Type B pancreatic cell (in vitro differentiated cells): ENCODE results near the gene POLDIP3. TPM values are rescaled to one million over a fixed set of nuclear protein-coding genes. Genes with fewer than 3 reads are reported as not detected.

Experiments used
- DNase-seq: peaks from one replicate; pipeline ENCODE4 v3.0.0; 2021; ENCODE audit warnings: mixed read lengths; ENCODE audit not compliant: unreplicated experiment; ENCODE audit errors: extremely low spot score
- H3K27ac Mint-ChIP-seq: 2 replicates; pipeline ENCODE4 v1.8.0; 2021; ENCODE audit warnings: mild to moderate bottlenecking, mixed read lengths
- H3K27me3 Mint-ChIP-seq: 2 replicates; pipeline ENCODE4 v1.8.0; 2021; ENCODE audit warnings: mixed read lengths
- H3K36me3 Mint-ChIP-seq: 2 replicates; pipeline ENCODE4 v1.8.0; 2021; ENCODE audit warnings: mixed read lengths
- H3K4me1 Mint-ChIP-seq: one replicate; pipeline ENCODE4 v1.8.0; 2021; ENCODE audit warnings: mixed read lengths; ENCODE audit not compliant: unreplicated experiment
- H3K4me3 Mint-ChIP-seq: 2 replicates; pipeline ENCODE4 v1.8.0; 2021; ENCODE audit warnings: mild to moderate bottlenecking, mixed read lengths
- H3K9me3 Mint-ChIP-seq: 2 replicates; pipeline ENCODE4 v1.8.0; 2021; ENCODE audit warnings: mixed read lengths
- total RNA-seq: library from RNA; stranded (reverse); gene quantifications from 2 replicates; pipeline ENCODE4 v1.2.1, GENCODE V29; 2021; ENCODE audit warnings: low replicate concordance
- TF ChIP-seq, protein P1 (sequence below): fragments of 200-600 bp; sonication (generic); conservative IDR thresholded peaks from 2 replicates; pipeline ENCODE4 v1.5.0; 2021; ENCODE audit warnings: antibody characterized with exemption, mild to moderate bottlenecking

The POLDIP3 gene
- total RNA-seq, 1 donor from 2014 or later = 86.9 TPM

DNA sequence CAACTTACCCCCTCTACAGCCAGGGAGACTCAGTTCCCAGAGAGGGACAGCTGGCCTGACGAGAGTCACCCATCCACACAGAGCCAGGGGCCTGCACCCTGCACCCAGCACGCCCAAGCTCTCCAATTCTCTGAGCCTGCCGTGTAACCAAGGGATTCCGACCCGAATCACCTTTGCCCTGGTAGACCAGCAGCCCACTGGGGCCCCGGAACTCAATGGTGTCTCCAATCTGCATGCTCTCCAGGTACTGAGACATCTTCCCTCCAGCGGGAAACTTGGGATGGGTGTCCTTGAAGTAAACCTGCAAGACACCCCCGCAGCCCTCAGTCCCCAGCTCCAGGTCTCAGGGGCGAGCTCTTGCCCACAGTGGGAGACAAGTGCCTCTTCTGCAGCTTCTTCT lies 13.3 kb upstream of the POLDIP3 start:
- H3K27me3 Mint-ChIP-seq = no peaks in the 10 kb centered on the region
- TF ChIP-seq, protein P1, sequence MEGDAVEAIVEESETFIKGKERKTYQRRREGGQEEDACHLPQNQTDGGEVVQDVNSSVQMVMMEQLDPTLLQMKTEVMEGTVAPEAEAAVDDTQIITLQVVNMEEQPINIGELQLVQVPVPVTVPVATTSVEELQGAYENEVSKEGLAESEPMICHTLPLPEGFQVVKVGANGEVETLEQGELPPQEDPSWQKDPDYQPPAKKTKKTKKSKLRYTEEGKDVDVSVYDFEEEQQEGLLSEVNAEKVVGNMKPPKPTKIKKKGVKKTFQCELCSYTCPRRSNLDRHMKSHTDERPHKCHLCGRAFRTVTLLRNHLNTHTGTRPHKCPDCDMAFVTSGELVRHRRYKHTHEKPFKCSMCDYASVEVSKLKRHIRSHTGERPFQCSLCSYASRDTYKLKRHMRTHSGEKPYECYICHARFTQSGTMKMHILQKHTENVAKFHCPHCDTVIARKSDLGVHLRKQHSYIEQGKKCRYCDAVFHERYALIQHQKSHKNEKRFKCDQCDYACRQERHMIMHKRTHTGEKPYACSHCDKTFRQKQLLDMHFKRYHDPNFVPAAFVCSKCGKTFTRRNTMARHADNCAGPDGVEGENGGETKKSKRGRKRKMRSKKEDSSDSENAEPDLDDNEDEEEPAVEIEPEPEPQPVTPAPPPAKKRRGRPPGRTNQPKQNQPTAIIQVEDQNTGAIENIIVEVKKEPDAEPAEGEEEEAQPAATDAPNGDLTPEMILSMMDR = no peak

DNA sequence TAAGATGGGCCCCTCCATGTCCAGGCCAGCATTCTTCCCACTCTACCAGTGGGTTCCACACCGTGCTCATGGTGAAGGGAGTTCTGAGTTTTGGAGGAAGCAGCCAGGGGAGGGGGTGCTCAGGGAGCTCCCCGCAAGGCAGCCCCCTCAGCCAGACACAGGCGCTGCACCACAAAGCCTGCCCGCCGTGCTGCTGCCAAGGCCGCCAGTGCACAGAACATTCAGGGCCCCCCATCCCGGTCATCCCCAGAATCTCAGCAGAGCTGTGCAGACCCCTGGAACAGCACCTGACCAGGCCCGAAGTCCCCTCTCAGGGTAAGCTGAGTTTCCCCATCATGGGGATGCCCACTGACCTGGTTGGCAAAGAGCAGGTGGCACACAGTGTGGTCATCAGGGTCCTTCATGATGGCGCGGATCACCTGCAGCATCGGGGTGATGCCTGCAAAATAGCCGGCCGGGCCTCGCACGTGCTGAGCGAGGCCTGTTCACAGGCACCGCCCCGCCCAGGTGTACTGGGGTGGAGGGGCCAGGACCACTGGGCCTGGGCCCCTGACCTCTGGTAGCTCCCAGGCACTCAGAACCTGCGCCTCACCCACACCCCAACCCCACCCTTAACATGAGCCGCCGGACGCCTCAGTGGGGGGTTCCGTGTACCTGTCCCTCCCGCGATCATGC lies 12.4 kb upstream of the POLDIP3 start:
- Mint-ChIP-seq H3K27ac (no peak overlapping the region), H3K36me3 (peaks cover 5% of the 10 kb centered on the region), H3K9me3 (no peaks in the 10 kb centered on the region), H3K27me3 (no peaks in the 10 kb centered on the region), H3K4me3 (no peak overlapping the region), H3K4me1 (no peaks in the 10 kb centered on the region)
- TF ChIP-seq, protein P1 = no peak
- DNase-seq = no peak

More for the DNA sequence above, 13.3 kb upstream of the POLDIP3 start:
- no peak overlapping the region for H3K4me3 Mint-ChIP-seq
- H3K36me3 Mint-ChIP-seq = peaks cover 5% of the 10 kb centered on the region
- no peaks in the 10 kb centered on the region for H3K9me3 Mint-ChIP-seq
- no peaks in the 10 kb centered on the region for H3K4me1 Mint-ChIP-seq
- DNase-seq = no peak
- H3K27ac Mint-ChIP-seq = no peak overlapping the region

DNA sequence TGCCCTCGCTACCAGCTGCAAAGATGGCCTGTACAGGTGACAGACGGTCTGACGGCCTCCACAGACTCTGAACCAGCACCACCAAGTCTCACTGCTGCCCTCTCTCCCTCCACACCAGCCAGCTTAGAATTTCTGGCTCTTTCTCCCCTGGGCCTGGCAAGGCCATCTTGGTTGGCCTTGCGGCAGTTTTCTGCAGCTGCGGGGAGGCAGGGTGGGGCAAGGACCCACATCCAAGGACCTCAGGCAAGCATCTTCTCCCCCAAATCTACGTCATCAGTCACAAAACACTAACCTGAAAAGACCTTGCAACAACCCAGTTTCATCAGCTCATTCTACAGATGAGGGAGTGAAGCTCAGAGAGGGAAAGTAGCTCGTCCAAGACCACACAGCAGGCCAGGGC lies 11.7 kb upstream of the POLDIP3 start:
- Mint-ChIP-seq H3K36me3 (peaks cover 6% of the 10 kb centered on the region), H3K4me3 (no peak overlapping the region), H3K27ac (no peak overlapping the region)

DNA sequence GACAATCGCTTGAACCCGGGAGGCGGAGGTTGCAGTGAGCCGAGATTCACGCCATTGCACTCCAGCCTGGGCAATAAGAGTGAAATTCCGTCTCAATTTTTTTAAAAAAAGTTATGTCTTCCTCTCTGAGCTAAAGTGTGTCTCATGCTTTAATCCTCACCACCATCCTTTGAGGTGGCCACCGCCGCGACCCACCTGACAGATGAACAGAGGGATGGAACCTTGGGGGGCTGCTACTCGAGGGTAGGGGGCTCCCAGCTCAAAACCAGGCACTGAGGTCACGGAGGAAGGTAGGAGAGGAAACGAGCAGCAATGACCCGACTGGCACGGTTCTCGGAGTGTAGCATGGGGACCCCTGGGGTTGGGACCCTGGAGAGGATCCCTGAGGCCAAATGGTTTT lies 10.7 kb upstream of the POLDIP3 start:
- Mint-ChIP-seq H3K9me3 (no peaks in the 10 kb centered on the region), H3K36me3 (peaks cover 8% of the 10 kb centered on the region), H3K4me3 (no peak overlapping the region), H3K27ac (no peak overlapping the region), H3K27me3 (no peaks in the 10 kb centered on the region), H3K4me1 (peaks cover 6% of the 10 kb centered on the region)
- TF ChIP-seq, protein P1 = no peak
- DNase-seq = no peak

More for the DNA sequence above, 11.7 kb upstream of the POLDIP3 start:
- TF ChIP-seq, protein P1 = no peak
- no peaks in the 10 kb centered on the region for H3K9me3 Mint-ChIP-seq
- H3K27me3 Mint-ChIP-seq = no peaks in the 10 kb centered on the region
- no peak for DNase-seq
- peaks cover 3% of the 10 kb centered on the region for H3K4me1 Mint-ChIP-seq

DNA sequence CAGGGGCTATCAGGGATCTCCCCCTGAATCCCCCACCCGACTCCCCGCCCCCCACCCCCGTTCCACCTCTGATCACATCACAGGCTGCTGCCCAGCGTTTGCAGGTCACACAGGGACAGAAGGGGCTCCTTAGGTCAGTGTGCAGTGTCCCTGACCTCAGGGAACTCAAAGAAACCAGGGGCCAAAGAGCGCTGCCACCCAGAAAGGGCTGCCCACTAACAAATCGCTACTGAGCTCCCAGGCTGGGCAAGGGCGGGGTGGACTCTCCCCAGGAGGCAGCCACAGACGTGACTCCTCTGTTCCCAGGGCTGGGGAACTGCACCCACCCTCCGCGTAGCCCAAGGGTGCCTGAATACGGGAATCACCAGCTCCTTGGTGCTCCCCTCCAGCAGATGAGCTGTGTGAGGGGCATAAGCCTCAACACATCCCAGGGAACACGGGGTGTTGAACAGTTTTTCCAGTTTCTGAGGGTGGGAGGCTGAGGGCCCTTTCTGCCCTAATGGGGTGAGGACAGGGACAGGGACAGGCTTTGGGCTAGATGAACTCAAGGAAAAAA lies 9.9 kb upstream of the POLDIP3 start:
- Mint-ChIP-seq H3K36me3 (peaks cover 8% of the 10 kb centered on the region), H3K4me1 (peaks cover 6% of the 10 kb centered on the region), H3K27ac (no peak overlapping the region), H3K27me3 (no peaks in the 10 kb centered on the region), H3K4me3 (no peak overlapping the region), H3K9me3 (no peaks in the 10 kb centered on the region)
- TF ChIP-seq, protein P1 = no peak
- DNase-seq = no peak
